Measurements from ENCODE around the gene AKAP6. TPM values are rescaled to one million over a fixed set of nuclear protein-coding genes. Genes with fewer than 3 reads are reported as not detected.
A peak's percentile ranks its signal among the peaks of the same experiment; 100 is the strongest.

The AKAP6 gene
- total RNA-seq, 1 experiment from 2014 or later, result 1.1 TPM

DNA sequence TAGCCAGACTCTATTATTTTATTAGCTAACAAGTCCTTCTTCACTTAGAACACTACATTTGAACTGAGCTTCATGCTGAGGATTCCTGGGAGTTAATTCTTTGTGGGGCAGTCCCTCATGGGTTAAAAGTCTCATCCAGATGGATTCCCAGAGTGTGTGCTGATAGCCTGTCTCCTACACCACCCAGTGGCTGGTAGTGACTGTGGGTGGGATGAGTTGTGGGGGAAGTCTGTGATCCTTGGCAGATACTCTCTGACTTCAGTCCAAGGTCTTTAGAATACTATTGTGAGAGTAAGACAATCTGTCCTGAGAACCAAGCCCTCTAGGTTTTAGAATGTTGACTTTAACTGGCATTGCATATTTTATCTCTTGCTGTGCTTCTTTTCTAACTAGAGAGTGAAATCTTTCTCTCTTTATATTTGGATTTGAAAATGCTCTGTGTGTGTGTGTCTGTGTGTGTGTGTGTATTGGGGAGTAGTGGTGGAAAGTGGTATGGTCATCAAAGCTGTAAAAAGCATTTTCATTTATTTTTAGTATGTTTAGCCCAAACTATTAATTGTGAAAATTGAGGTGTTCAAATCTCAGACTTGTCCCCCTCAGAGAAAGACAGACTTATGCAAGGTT lies 37.3 kb downstream of the AKAP6 start:
- H3K56ac ChIP-seq (ENCODE audit: insufficient read length, low read depth, low read length), result no peak overlapping the region
- H3K14ac ChIP-seq (ENCODE audit: insufficient read depth, low read length), result no peak overlapping the region
- no peaks in the 10 kb centered on the region for H3K9me3 ChIP-seq (ENCODE audit: control insufficient read depth, low read depth, low read length)
- H3K23ac ChIP-seq (ENCODE audit: insufficient read length, low read depth, low read length), result no peak overlapping the region
- no peaks in the 10 kb centered on the region for H3K79me2 ChIP-seq (ENCODE audit: insufficient read depth, low read length)
- H3K4me3 Mint-ChIP-seq, result no peak overlapping the region
- H3K4me1 Mint-ChIP-seq, result peaks cover 36 to 49% of the 10 kb centered on the region in 2 experiments
- H3K9me3 Mint-ChIP-seq, result no peaks in the 10 kb centered on the region
- no peak overlapping the region for H2BK120ac ChIP-seq (ENCODE audit: low read depth, low read length, poor library complexity, severe bottlenecking)
- H4K91ac ChIP-seq (ENCODE audit: insufficient read length, low read depth, low read length), result no peak overlapping the region
- no peak overlapping the region for H4K8ac ChIP-seq (replicated peaks; ENCODE audit: insufficient read length, low read depth, low read length)
- no peak overlapping the region for H3K27ac ChIP-seq (ENCODE audit: insufficient read length, low read depth, low read length)
- H4K5ac ChIP-seq (ENCODE audit: insufficient read length, low read depth, low read length), result no peak overlapping the region
- H4K20me1 ChIP-seq (ENCODE audit: control insufficient read depth, insufficient read depth, insufficient read length), result no peaks in the 10 kb centered on the region
- peak overlapping the region; percentile 14 to 86 (median 56); a peak in 5 of 7 replicates for H3K27ac Mint-ChIP-seq
- peaks cover 2% of the 10 kb centered on the region; the same call in 1 of the 2 replicates for H3K4me1 ChIP-seq (ENCODE audit: insufficient read depth, low read length)
- no peak overlapping the region for H2AK5ac ChIP-seq (ENCODE audit: insufficient read length, low read length)
- H3K79me1 ChIP-seq (ENCODE audit: insufficient read depth, low read depth, low read length, poor library complexity, severe bottlenecking), result no peaks in the 10 kb centered on the region
- no peaks in the 10 kb centered on the region for H3K27me3 Mint-ChIP-seq (ENCODE audit: low read depth)
- no peak overlapping the region for H3K9ac ChIP-seq (ENCODE audit: extremely low read depth, insufficient read length, low read length)
- no peaks in the 10 kb centered on the region for H3K27me3 ChIP-seq (ENCODE audit: insufficient read depth, low read length)
- no peak overlapping the region for H2BK5ac ChIP-seq (ENCODE audit: insufficient read length, low read length)
- H2BK20ac ChIP-seq (ENCODE audit: low read depth, low read length, poor library complexity, severe bottlenecking), result no peak overlapping the region
- no peak overlapping the region for H2BK15ac ChIP-seq (ENCODE audit: low read depth, low read length)
- no peak overlapping the region for H3K18ac ChIP-seq (ENCODE audit: insufficient read length, low read depth, low read length)
- TF ChIP-seq, protein P1, sequence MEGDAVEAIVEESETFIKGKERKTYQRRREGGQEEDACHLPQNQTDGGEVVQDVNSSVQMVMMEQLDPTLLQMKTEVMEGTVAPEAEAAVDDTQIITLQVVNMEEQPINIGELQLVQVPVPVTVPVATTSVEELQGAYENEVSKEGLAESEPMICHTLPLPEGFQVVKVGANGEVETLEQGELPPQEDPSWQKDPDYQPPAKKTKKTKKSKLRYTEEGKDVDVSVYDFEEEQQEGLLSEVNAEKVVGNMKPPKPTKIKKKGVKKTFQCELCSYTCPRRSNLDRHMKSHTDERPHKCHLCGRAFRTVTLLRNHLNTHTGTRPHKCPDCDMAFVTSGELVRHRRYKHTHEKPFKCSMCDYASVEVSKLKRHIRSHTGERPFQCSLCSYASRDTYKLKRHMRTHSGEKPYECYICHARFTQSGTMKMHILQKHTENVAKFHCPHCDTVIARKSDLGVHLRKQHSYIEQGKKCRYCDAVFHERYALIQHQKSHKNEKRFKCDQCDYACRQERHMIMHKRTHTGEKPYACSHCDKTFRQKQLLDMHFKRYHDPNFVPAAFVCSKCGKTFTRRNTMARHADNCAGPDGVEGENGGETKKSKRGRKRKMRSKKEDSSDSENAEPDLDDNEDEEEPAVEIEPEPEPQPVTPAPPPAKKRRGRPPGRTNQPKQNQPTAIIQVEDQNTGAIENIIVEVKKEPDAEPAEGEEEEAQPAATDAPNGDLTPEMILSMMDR (conservative IDR thresholded peaks at IDR 0.05), result peak; percentile 33; the same call in 1 of the 3 replicates
- H2AFZ ChIP-seq (ENCODE audit: low read length), result no peak overlapping the region
- H3K23me2 ChIP-seq (ENCODE audit: insufficient read length, low read depth, low read length, poor library complexity, severe bottlenecking), result no peaks in the 10 kb centered on the region
- no peaks in the 10 kb centered on the region for H3K36me3 Mint-ChIP-seq (ENCODE audit: insufficient read depth in 1 of 3, low read depth in 3 of 3)
- H3T11ph ChIP-seq (ENCODE audit: low read length), result no peak overlapping the region
- H3K4ac ChIP-seq (ENCODE audit: low read depth, low read length), result no peak overlapping the region
- no peak overlapping the region for H3K4me2 ChIP-seq (ENCODE audit: insufficient read depth, insufficient read length, low read length)
- H2BK12ac ChIP-seq (ENCODE audit: insufficient read length, low read depth, low read length), result no peak overlapping the region
- no peak for DNase-seq

Data from H9 (cell line).